ENCODE measurements around the gene DHDH. TPM values are rescaled to one million over a fixed set of nuclear protein-coding genes. Genes with fewer than 3 reads are reported as not detected.

The DHDH gene
- total and polyA plus RNA-seq, 2 of the 13 experiments (the other 11 are each of a cell fraction or from before 2014, with no cell fraction given) = 0.13 to 0.91 TPM

- TF ChIP-seq ZNF275 (CRISPR knock-in tag; IDR thresholded peaks at IDR 0.05; ENCODE audit: borderline replicate concordance) (peak; percentile 29; the same call in 1 of the 2 replicates), TARDBP (CRISPR knock-in tag; IDR thresholded peaks at IDR 0.05) (no peak), ZNF142 (CRISPR knock-in tag; IDR thresholded peaks at IDR 0.05) (0 out of 2 replicates have a peak, but pooled peaks have one; percentile 34), CCDC6 (CRISPR knock-in tag; IDR thresholded peaks at IDR 0.05) (no peak), CBFB (CRISPR knock-in tag; IDR thresholded peaks at IDR 0.05) (no peak), KMT2A (CRISPR knock-in tag; IDR thresholded peaks at IDR 0.05) (no peak), ISL2 (CRISPR knock-in tag; IDR thresholded peaks at IDR 0.05) (no peak), ZNF816 (CRISPR knock-in tag; IDR thresholded peaks at IDR 0.05; ENCODE audit: borderline replicate concordance) (no peak), ZNF484 (CRISPR knock-in tag; IDR thresholded peaks at IDR 0.05; ENCODE audit: borderline replicate concordance, low read depth) (no peak), PHF5A (CRISPR knock-in tag; IDR thresholded peaks at IDR 0.05; ENCODE audit: low read depth, unreplicated experiment) (no peak), HINFP (CRISPR knock-in tag; IDR thresholded peaks at IDR 0.05; ENCODE audit: low read depth) (no peak), RELA (CRISPR knock-in tag; IDR thresholded peaks at IDR 0.05) (0 out of 2 replicates have a peak, but pooled peaks have one; percentile 14), SSRP1 (CRISPR knock-in tag; IDR thresholded peaks at IDR 0.05) (no peak), ZBTB1 (CRISPR knock-in tag; IDR thresholded peaks at IDR 0.05; ENCODE audit: borderline replicate concordance) (no peak), KDM4B (CRISPR knock-in tag; IDR thresholded peaks at IDR 0.05) (no peak), EED (CRISPR knock-in tag; IDR thresholded peaks at IDR 0.05) (0 out of 2 replicates have a peak, but pooled peaks have one; percentile 26), ZNF513 (CRISPR knock-in tag; conservative IDR thresholded peaks at IDR 0.05) (no peak), KLF13 (CRISPR knock-in tag; IDR thresholded peaks at IDR 0.05) (0 out of 2 replicates have a peak, but pooled peaks have one; percentile 60), ZKSCAN8 (CRISPR knock-in tag; IDR thresholded peaks at IDR 0.05; ENCODE audit: borderline replicate concordance) (no peak), ONECUT2 (CRISPR knock-in tag; IDR thresholded peaks at IDR 0.05) (no peak), AGO1 (IDR thresholded peaks at IDR 0.05; ENCODE audit: low read depth, low read length, poor library complexity, severe bottlenecking) (no peak)
These were observed 59.2 kb downstream of the DHDH start (continued) for GRCh38 chr19:48992581-48993174.
